Bone marrow (tissue), 2 donors: Measurements from ENCODE around the gene FAM50B.

Experiments used
- DNase-seq, 2 donors: peaks; one replicate each; lab custom pipeline; 2025; lab: John Stamatoyannopoulos, UW

The FAM50B gene

DNA sequence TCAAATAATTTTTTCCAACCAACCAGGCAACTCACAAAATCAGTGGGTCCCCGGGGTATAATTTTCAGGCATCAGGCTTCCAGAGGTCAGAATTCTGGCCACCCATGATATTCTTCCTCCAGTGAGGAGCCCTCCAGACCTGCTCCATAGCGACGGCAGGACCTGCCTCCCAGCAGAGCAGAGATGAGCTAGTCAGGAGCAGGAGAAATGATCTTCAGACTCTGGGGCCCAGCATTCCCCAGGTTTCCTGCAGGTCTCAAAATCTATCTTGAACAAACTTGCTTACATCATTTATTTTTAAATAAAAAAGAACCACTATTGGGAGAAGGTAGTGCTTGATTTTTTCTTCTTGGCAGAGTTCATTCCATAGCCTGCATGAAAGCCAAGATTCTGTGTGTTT, 44.7 kb downstream of the FAM50B start:
- DNase-seq = no peak

DNA sequence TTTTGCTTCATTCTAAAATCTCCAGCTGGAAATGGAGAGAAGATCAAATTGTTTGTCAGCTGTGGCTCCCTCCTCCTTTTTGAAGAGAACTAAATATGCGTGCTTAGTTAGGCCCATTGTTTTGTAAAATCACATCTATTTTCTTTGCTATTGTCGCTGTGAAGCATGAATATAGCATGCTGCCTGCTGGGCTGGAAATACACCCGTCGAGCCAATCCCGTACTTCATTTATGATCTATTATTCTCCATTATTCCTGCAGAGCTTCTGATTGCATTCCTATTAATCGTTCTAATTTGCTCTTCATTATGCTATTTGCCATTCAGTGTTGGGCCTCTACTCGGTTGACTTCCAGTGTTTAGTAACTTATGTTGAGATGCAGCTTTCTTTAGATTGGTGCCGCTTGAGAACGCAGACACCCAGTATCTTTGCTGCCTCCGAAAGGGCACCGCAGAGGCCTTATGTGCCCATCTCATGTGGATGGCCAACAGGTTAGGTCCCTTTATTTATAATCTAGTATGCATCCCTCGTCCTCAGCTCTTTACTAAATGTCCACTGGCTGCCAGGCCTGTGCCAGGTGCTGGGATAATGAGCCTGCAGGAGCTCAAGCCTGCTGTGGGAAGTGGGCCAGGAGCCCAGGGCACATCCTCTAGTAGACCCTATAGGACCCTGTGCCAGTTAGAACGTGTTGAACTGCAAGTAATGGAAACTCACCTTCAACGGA, 45.6 kb downstream of the FAM50B start:
- DNase-seq = no peak

DNA sequence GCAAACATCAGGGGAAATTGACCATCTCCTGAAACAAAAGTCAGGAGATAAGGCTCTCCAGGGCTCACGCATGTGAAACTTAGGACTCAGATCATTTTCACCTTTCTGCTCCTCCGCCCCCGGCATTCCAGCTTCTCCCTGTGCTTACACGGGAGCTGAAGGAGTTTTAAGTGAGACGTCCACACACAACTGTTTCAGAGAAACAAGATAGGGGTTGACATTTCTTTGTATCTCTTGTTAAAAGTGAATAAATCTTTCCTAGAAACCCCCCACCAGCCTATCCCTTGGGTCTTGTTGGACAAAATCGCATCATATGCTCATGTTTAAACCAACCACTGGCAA, 46.1 kb downstream of the FAM50B start:
- DNase-seq = no peak

DNA sequence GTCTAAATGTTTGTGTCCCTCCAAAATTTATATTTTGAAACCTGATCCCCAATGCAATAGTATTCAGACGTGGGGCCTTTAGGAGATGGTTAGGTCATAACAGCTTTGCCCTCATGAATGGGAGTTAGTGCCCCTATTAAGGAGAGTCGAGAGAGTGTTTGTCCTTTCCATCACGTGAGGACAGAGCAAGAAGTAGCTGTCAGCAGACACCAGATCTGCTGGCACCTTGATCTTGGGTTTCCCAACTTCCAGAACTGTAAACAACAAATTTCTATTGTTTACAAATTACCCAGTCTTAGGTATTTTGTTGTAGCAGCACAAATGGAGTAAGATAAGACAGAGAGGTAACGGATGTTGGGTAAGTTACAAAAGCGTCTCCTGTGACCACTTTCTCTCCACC, 46.6 kb downstream of the FAM50B start:
- no peak for DNase-seq

DNA sequence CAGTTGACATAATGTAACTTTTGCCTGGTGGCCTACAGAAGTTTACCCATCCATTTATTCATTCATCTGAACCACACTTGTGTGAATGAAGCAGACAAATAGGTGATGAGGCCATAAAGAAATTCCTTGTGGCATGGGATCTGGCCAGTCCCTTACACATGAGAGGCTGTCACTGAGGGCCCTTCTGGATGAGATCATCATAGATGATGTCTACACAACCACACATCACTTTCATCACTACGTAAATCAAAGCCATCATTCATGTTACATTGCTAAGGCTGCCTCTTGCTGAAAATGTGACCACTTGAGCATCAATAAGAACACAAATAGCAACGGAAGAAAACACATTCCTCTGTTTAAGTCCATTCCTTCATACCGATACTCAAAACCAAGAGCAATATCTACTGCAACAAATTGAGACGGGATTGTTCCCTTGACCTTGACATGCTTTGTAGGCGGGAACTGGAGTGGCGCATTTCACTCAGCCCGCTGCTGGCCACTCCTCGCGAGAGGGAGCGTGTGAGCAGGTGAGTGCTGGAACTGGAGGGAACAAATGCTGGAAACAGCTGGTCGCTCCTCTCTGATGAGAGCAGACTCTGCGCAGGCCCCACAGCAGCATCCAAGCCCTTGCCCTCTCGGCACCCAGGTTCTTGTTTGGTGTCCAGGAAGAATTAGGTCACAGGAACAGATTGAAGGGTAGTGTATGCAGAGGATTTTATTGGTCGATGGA, 49.3 kb downstream of the FAM50B start:
- DNase-seq = no peak

DNA sequence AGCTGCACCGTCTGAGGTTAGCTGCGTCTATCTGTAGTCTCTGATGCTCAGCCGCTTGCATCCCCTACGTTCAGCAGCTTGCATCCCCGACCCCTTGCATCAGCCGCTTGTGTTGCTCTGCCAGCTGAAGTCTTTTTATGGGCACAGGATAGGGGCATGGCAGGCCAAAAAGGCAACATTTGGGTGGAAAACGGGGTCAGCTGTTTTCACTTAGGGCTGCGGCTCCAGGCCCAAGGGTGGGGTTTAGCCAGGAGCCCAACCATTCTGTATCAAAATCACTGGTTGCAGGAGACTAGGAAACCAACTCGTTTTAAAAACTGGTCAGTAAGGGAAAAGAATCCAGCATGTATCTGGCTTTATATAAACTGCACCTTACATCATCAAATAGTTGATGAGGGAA, 49.9 kb downstream of the FAM50B start:
- no peak for DNase-seq

DNA sequence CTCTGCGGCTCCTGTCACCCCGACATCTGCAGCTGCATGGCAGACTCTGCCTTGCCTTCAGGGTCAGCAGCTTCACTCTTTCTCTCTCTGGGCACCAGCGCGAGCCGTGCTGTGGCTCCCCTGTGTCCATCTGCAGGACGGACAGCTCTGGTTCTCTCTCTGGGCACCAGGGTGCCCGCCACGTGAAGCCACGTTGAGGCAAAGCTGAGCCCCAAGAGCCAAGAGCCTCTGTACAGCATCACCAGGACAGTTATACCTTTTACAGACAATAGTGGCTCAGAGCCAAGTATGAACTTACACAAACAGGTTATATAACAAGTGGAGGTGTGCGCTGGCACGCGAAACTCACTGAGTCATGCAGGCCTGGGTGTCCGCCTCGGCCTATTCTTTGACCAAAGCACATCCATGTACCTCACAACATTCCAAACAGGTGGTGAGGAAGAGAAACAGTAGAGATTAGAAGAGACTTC, 50.8 kb downstream of the FAM50B start:
- DNase-seq = no peak
